Neutrophil (primary cell): ENCODE data around the gene PRKCE.

ENCODE experiments used
- H3K27ac ChIP-seq: fragments of 200-600 bp; sonication (generic); 2 replicates; pipeline ENCODE4 v1.5.1; 2016; ENCODE audit warnings: mild to moderate bottlenecking, moderate library complexity
- H3K27me3 ChIP-seq: fragments of 200-600 bp; sonication (generic); 2 replicates; pipeline ENCODE4 v1.6.0; 2016; ENCODE audit warnings: mild to moderate bottlenecking
- H3K36me3 ChIP-seq: fragments of 200-600 bp; sonication (generic); 2 replicates; pipeline ENCODE4 v1.5.1; 2017
- H3K4me1 ChIP-seq, 2 experiments: fragments of 200-600 bp in 1 of 2; sonication (generic) in 1 of 2; 1 replicate in 1 of 2; 2 replicates in 1 of 2; pipeline versions ENCODE4 v1.5.1 to v1.6.1; 2013 to 2016; ENCODE audit warnings: low read depth in 1 of 2, low read length in 1 of 2, mild to moderate bottlenecking in 1 of 2, moderate library complexity in 1 of 2; ENCODE audit not compliant: control insufficient read depth in 1 of 2, insufficient read depth in 1 of 2
- H3K4me3 ChIP-seq, 2 experiments: fragments of 200-600 bp in 1 of 2; sonication (generic) in 1 of 2; 1 replicate in 1 of 2; 2 replicates in 1 of 2; pipeline ENCODE4 v1.5.1; 2013 to 2016; ENCODE audit warnings: low read depth in 1 of 2, low read length in 1 of 2, mild to moderate bottlenecking in 1 of 2, moderate library complexity in 1 of 2
- H3K9me3 ChIP-seq: fragments of 200-600 bp; sonication (generic); 2 replicates; pipeline ENCODE4 v1.5.1; 2016
- CTCF ChIP-seq: fragments of 200-600 bp; sonication (generic); IDR thresholded peaks from 2 replicates; pipeline ENCODE4 v1.5.1; 2016; ENCODE audit warnings: antibody characterized with exemption

The PRKCE gene

GRCh38 chr2:46161911-46162310 is 510.4 kb downstream of the PRKCE start:
- Histone ChIP-seq H3K36me3 (no peaks in the 10 kb centered on the region), H3K9me3 (no peaks in the 10 kb centered on the region), H3K4me3 (no peak overlapping the region), H3K4me1 (peaks cover 13 to 15% of the 10 kb centered on the region in 2 experiments), H3K27me3 (no peaks in the 10 kb centered on the region), H3K27ac (peak overlapping the region; percentile 72)
- TF ChIP-seq CTCF, result no peak

- no peak for TF ChIP-seq CTCF
- Histone ChIP-seq H3K27ac (peak overlapping the region; percentile 72), H3K4me3 (no peak overlapping the region), H3K4me1 (peaks cover 13 to 15% of the 10 kb centered on the region in 2 experiments), H3K9me3 (no peaks in the 10 kb centered on the region), H3K27me3 (no peaks in the 10 kb centered on the region), H3K36me3 (no peaks in the 10 kb centered on the region)
These were observed 511.0 kb downstream of the PRKCE start for GRCh38 chr2:46162329-46163097.

- Histone ChIP-seq H3K27ac (peak overlapping the region; percentile 72), H3K9me3 (no peaks in the 10 kb centered on the region), H3K36me3 (no peaks in the 10 kb centered on the region), H3K4me1 (peaks cover 13 to 15% of the 10 kb centered on the region in 2 experiments), H3K27me3 (no peaks in the 10 kb centered on the region), H3K4me3 (no peak overlapping the region)
- TF ChIP-seq CTCF, result no peak
These were observed 511.6 kb downstream of the PRKCE start for GRCh38 chr2:46163098-46163430.

- Histone ChIP-seq H3K4me1 (peaks cover 13 to 15% of the 10 kb centered on the region in 2 experiments), H3K27ac (no peak overlapping the region), H3K36me3 (no peaks in the 10 kb centered on the region), H3K4me3 (no peak overlapping the region), H3K9me3 (no peaks in the 10 kb centered on the region), H3K27me3 (no peaks in the 10 kb centered on the region)
- TF ChIP-seq CTCF, result no peak
These were observed 512.5 kb downstream of the PRKCE start for GRCh38 chr2:46163804-46164528.

- Histone ChIP-seq H3K4me1 (peaks cover 13 to 15% of the 10 kb centered on the region in 2 experiments), H3K4me3 (no peak overlapping the region), H3K9me3 (no peaks in the 10 kb centered on the region), H3K27ac (no peak overlapping the region), H3K27me3 (no peaks in the 10 kb centered on the region), H3K36me3 (no peaks in the 10 kb centered on the region)
- no peak for TF ChIP-seq CTCF
These were observed 513.2 kb downstream of the PRKCE start for GRCh38 chr2:46164529-46165301.
